ENCODE measurements around the gene C1QL4. TPM values are rescaled to one million over a fixed set of nuclear protein-coding genes. Genes with fewer than 3 reads are reported as not detected.
A peak's percentile ranks its signal among the peaks of the same experiment; 100 is the strongest.
"Not testable (repeated sequence)": the region's sequence is repeated elsewhere in the genome, so short reads cannot be mapped to it uniquely, and the experiment has no call there.

Gene C1QL4
- total and polyA plus RNA-seq, 8 donors: not detected

DNA sequence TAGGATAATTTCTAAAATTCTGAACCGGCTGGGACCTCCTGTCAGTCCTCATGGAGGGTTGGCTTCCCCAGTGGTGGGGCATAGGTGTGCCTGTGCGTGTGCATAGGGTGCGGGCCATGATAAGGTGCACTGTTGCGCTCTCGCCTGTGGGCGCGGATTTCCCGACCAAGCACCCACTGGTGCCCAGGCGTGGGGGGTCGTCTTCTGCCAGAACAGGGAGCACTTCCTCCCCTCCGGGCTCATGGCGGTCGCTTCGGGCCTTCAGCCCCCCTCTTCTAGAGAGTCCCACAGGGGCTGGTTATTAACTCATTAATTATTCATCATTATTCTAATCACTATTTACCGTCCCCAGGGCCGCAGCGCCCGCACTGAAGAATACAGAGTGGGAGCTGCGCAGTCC lies 2.8 kb downstream of the C1QL4 start:
- H3K4me3 ChIP-seq: no peak overlapping the region
- no peaks in the 10 kb centered on the region for H3K9me3 ChIP-seq
- no peak overlapping the region for H3K27ac ChIP-seq
- WGBS, 5 donors: 44 to 70% (median 56%) methylated on average over 19 of the region's 19 CpGs
- DNase-seq: peak in 1 of 2 donors; percentile 4
- intact Hi-C loops (cut with DNase I; ENCODE audit: low total_unique reads): no loop called here
- no peak for TF ChIP-seq POLR2A (IDR thresholded peaks at IDR 0.05)
- TF ChIP-seq, protein P1, sequence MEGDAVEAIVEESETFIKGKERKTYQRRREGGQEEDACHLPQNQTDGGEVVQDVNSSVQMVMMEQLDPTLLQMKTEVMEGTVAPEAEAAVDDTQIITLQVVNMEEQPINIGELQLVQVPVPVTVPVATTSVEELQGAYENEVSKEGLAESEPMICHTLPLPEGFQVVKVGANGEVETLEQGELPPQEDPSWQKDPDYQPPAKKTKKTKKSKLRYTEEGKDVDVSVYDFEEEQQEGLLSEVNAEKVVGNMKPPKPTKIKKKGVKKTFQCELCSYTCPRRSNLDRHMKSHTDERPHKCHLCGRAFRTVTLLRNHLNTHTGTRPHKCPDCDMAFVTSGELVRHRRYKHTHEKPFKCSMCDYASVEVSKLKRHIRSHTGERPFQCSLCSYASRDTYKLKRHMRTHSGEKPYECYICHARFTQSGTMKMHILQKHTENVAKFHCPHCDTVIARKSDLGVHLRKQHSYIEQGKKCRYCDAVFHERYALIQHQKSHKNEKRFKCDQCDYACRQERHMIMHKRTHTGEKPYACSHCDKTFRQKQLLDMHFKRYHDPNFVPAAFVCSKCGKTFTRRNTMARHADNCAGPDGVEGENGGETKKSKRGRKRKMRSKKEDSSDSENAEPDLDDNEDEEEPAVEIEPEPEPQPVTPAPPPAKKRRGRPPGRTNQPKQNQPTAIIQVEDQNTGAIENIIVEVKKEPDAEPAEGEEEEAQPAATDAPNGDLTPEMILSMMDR (IDR thresholded peaks at IDR 0.05): no peak
- no peak for TF ChIP-seq EP300 (IDR thresholded peaks at IDR 0.05)
- no peak for TF ChIP-seq POLR2AphosphoS5 (IDR thresholded peaks at IDR 0.05)
- H3K36me3 ChIP-seq: peaks cover 0 to 2% (median 0%) of the 10 kb centered on the region in 4 donors
- H3K27me3 ChIP-seq: peaks cover 12 to 86% (median 49%) of the 10 kb centered on the region in 3 donors
- peaks cover 14 to 39% (median 21%) of the 10 kb centered on the region in 4 donors for H3K4me1 ChIP-seq

DNA sequence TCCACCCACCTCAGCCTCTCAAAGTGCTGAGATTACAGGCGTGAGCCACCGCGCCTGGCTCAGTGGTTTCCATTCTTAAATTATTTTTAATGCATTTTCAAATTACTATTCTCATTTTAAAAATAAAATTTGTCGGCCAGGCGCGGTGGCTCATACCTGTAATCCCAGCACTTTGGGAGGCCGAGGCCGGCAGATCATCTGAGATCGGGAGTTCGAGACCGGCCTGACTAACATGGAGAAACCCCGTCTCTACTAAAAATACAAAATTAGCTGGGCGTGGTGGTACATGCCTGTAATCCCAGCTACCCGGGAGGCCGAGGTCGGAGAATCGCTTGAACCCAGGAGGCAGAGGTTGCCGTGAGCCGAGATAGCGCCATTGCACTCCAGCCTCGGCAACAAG lies 3.2 kb downstream of the C1QL4 start:
- intact Hi-C loops (cut with DNase I; ENCODE audit: low total_unique reads); H3K36me3 ChIP-seq; H3K27ac ChIP-seq; H3K9me3 ChIP-seq; H3K4me3 ChIP-seq: not testable (repeated sequence)
- Histone ChIP-seq H3K4me1 (peaks cover 14 to 39% (median 21%) of the 10 kb centered on the region in 4 donors), H3K27me3 (peaks cover 12 to 81% (median 49%) of the 10 kb centered on the region in 3 donors)
- peak in 1 of 2 donors; percentile 17 for DNase-seq
- WGBS, 5 donors: 42 to 64% (median 53%) methylated on average over 21 of the region's 21 CpGs

GRCh38 chr12:49332891-49333371 lies 4.1 kb downstream of the C1QL4 start:
- intact Hi-C loops (cut with DNase I; ENCODE audit: low total_unique reads): no loop called here
- H3K27me3 ChIP-seq: peaks cover 12 to 73% (median 49%) of the 10 kb centered on the region in 3 donors

DNA sequence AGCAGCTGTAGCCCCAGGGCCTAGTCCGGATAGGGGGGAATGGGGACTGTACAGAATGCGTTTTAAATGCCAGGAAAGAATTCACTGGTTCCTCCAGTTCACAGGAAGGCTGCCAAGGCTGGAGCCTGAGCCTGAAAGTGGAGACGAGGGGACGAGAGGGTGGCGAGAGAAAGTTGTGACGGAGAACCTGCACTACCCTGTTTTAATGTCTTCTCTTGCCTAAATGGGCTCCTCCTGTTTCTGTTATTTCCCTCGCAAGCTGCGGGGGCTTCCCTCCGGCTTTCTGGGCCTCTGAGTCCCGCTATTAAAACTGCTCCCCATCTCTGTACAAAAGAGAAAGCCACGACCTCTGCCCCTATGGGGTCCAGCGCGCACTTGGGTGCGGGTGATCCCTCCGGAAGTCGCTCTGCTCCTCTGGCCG lies 4.5 kb downstream of the C1QL4 start:
- Histone ChIP-seq H3K27ac (no peak overlapping the region), H3K4me3 (peak overlapping the region in 1 of 4 donors; percentile 13), H3K27me3 (peaks cover 12 to 68% (median 48%) of the 10 kb centered on the region in 3 donors), H3K36me3 (peaks cover 0 to 8% (median 0%) of the 10 kb centered on the region in 4 donors), H3K4me1 (peaks cover 14 to 38% (median 21%) of the 10 kb centered on the region in 4 donors), H3K9me3 (no peaks in the 10 kb centered on the region)
- no peak for DNase-seq
- intact Hi-C loops (cut with DNase I; ENCODE audit: low total_unique reads): no loop called here
- WGBS, 5 donors: 70 to 85% (median 80%) methylated on average over 17 of the region's 17 CpGs
- TF ChIP-seq EP300 (IDR thresholded peaks at IDR 0.05) (no peak), POLR2A (IDR thresholded peaks at IDR 0.05) (no peak), POLR2AphosphoS5 (IDR thresholded peaks at IDR 0.05) (no peak)
- TF ChIP-seq, protein P1 (IDR thresholded peaks at IDR 0.05): no peak

More at GRCh38 chr12:49332891-49333371, 4.1 kb downstream of the C1QL4 start:
- no peak for TF ChIP-seq EP300 (IDR thresholded peaks at IDR 0.05)
- TF ChIP-seq, protein P1 (IDR thresholded peaks at IDR 0.05): no peak
- TF ChIP-seq POLR2A (IDR thresholded peaks at IDR 0.05): no peak
- no peak for TF ChIP-seq POLR2AphosphoS5 (IDR thresholded peaks at IDR 0.05)
- peak overlapping the region in 3 of 4 donors; percentile 7 to 13 (median 9) for H3K4me3 ChIP-seq
- H3K36me3 ChIP-seq: peaks cover 0 to 8% (median 0%) of the 10 kb centered on the region in 4 donors
- WGBS, 5 donors: 17 to 31% (median 23%) methylated on average over 29 to 40 of the region's 40 CpGs
- DNase-seq: peak; percentile 24 to 46
- no peak overlapping the region for H3K27ac ChIP-seq
- H3K9me3 ChIP-seq: no peaks in the 10 kb centered on the region
- H3K4me1 ChIP-seq: peaks cover 14 to 39% (median 21%) of the 10 kb centered on the region in 4 donors
